Measurements from ENCODE around the gene DPP3.

DPP3 gene

GRCh38 chr11:66476841-66477251 is 3.4 kb upstream of the DPP3 start:
- no peak overlapping the region for H3K4me3 ChIP-seq (ENCODE audit: low read depth, low read length)
- TF ChIP-seq CTCF (IDR thresholded peaks at IDR 0.05; ENCODE audit: low read depth, low read length, missing control alignments), result no peak
- no peak for DNase-seq (ENCODE audit: low read depth)

GRCh38 chr11:66477263-66478201 is 2.7 kb upstream of the DPP3 start:
- no peak for TF ChIP-seq CTCF (IDR thresholded peaks at IDR 0.05; ENCODE audit: low read depth, low read length, missing control alignments)
- no peak overlapping the region for H3K4me3 ChIP-seq (ENCODE audit: low read depth, low read length)
- DNase-seq (ENCODE audit: low read depth), result no peak

- H3K4me3 ChIP-seq (ENCODE audit: low read depth, low read length), result peak overlapping the region; percentile 87
- peak; percentile 96 for TF ChIP-seq CTCF (IDR thresholded peaks at IDR 0.05; ENCODE audit: low read depth, low read length, missing control alignments)
- DNase-seq (ENCODE audit: low read depth), result no peak
Observed at GRCh38 chr11:66478729-66479393, 1.4 kb upstream of the DPP3 start.

GRCh38 chr11:66479394-66480116 is 679 bp upstream of the DPP3 start:
- DNase-seq (ENCODE audit: low read depth), result no peak
- H3K4me3 ChIP-seq (ENCODE audit: low read depth, low read length), result peak overlapping the region; percentile 87
- no peak for TF ChIP-seq CTCF (IDR thresholded peaks at IDR 0.05; ENCODE audit: low read depth, low read length, missing control alignments)

GRCh38 chr11:66484806-66485380 is 4.7 kb downstream of the DPP3 start:
- DNase-seq (ENCODE audit: low read depth), result no peak
- no peak for TF ChIP-seq CTCF (IDR thresholded peaks at IDR 0.05; ENCODE audit: low read depth, low read length, missing control alignments)

GRCh38 chr11:66488957-66489356 is 8.7 kb downstream of the DPP3 start:
- no peak for DNase-seq (ENCODE audit: low read depth)
- no peak overlapping the region for H3K4me3 ChIP-seq (ENCODE audit: low read depth, low read length)
- no peak for TF ChIP-seq CTCF (IDR thresholded peaks at IDR 0.05; ENCODE audit: low read depth, low read length, missing control alignments)

More at GRCh38 chr11:66484806-66485380, 4.7 kb downstream of the DPP3 start:
- H3K4me3 ChIP-seq (ENCODE audit: low read depth, low read length), result no peak overlapping the region
